Umbilical cord (tissue), 2 donors: ENCODE measurements around the gene NXN. TPM values are rescaled to one million over a fixed set of nuclear protein-coding genes. Genes with fewer than 3 reads are reported as not detected.
"Not testable (repeated sequence)": the region's sequence is repeated elsewhere in the genome, so short reads cannot be mapped to it uniquely, and the experiment has no call there.

Experiments used
- DNase-seq: peaks from one replicate; pipeline ENCODE4 v3.0.0-alpha.2; 2015; ENCODE audit warnings: low spot score
- total RNA-seq: library from RNA; depleted of rRNA; stranded (reverse); fragments of >200 nt; gene quantifications from one replicate; pipeline ENCODE4 v1.2.3, GENCODE V29; 2014; ENCODE audit warnings: low replicate concordance; ENCODE audit not compliant: insufficient read depth

Gene NXN
- total RNA-seq, 1 donor from 2014 or later: 103 TPM

- DNase-seq: no peak
These were observed 58.4 kb downstream of the NXN start for GRCh38 chr17:921161-921560.

DNA sequence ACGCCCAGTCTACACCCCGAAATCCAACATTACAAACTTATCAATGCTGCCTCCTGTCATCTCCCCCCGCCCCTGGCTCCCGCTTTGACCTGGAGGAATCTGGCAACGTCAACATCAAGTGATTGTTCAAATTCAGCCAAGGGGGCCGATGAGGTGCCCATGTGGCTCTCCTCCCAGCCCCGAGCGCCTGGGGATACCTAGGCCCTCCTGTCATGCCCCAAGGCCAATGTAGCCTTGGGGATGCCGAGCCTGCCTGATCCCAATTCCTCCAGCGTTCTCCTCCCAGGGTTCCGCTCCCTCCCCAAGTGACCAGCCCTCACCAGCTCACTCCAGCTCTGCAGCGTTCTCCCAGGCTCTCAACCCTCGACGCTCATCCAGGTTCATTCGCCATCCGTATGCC lies 59.4 kb downstream of the NXN start:
- no peak for DNase-seq

DNA sequence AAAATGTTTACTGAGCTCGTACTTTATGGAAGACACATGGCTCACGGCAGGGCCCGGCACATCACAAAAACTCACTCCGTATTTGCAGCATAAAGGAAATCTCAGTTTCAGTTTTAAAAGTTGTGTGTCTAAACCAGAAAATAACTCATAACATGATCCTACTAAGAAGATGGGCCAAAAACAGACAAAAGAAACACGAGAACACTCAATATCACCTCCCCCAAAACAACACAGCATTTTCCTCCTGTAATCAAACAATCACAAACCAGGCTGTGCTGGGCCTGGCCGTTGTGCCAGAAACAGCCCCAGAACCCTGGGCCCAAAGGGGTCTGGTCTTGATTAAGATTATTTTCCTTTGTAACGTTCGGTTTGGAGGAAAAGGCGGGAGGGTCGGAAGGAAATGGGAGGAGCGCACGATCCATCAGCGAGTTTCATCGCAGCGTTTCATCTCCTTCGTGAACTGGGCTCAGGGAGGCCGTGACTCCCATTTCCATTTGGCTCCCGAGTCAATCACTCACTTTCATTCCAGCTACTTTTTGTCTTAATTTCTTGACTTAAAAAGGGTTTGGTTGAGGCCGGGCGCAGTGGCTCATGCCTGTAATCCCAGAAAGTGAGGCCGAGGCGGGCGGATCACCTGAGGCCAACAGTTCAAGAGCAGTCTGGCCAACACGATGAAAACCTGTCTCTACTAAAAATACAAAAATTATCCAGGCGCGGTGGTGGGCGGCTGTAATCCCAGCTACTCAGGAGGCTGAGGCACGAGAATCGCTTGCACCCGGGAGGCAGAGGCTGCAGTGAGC lies 61.4 kb downstream of the NXN start:
- DNase-seq: no peak

GRCh38 chr17:917391-917811 lies 62.2 kb downstream of the NXN start:
- no peak for DNase-seq

GRCh38 chr17:916315-916714 lies 63.3 kb downstream of the NXN start:
- no peak for DNase-seq

DNA sequence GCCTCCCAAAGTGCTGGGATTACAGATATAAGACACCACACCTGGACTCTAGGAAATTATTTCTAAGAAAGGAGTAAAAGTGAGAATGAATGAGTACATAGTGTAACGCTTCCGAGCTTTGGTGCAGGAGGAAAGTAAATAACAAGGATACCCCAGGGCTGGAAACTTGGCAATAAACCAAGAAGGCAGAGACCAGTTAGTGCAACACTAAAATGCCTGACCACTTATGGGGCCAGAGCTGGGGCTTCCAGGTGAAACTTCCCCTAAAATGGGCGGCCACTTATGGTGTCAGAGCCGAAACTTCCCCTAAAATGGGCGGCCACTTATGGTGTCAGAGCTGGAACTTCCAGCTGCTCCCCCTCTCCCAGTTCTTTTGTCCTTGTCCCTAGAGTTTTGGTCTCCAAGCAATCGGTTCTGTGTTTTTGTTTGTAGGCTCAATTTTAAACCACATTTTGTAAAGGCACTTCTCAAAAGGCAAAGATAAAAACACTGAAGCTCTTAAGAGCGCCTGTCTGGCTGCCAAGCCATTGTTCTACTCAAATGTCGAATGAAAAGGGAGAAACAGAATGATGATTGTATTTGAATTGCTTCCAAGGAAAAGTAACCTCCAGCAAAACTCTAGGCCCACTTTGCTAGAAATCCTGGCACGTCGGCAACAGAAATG lies 63.9 kb downstream of the NXN start:
- DNase-seq: peak; percentile 64

- DNase-seq: no peak
These were observed 65.0 kb downstream of the NXN start for GRCh38 chr17:914561-914960.

GRCh38 chr17:913207-913606 lies 66.4 kb downstream of the NXN start:
- DNase-seq: no peak

DNA sequence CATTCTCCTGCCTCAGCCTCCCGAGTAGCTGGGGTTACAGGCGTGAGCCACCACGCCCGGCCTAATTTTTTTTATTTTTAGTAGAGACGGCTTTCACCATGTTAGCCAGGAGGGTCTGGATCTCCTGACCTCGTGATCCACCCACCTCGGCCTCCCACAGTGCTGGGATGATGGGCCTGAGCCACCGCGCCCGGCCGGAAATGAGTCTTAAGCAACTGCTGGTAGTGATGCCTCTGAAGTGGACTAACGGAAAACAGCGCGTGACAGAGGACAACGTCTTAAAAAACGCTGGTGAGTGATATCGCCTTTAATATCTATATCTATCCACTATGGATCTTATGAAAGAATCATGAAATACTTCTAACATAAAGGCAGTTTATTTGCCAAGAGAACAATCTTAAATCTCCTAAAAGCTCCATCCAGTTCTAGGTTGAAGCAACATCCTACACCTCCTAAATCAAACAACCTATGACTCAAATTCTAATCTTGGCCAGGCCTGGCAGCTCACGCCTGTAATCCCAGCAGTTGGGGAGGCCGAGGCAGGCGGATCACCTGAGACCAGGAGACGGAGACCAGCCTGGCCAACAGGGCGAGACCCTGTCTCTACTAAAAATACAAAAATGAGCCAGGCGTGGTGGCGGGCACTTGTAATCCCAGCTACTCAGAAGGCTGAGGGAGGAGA lies 69.8 kb downstream of the NXN start:
- DNase-seq: peak; percentile 46

- DNase-seq: no peak
These were observed 71.9 kb downstream of the NXN start for GRCh38 chr17:907725-908124.

DNA sequence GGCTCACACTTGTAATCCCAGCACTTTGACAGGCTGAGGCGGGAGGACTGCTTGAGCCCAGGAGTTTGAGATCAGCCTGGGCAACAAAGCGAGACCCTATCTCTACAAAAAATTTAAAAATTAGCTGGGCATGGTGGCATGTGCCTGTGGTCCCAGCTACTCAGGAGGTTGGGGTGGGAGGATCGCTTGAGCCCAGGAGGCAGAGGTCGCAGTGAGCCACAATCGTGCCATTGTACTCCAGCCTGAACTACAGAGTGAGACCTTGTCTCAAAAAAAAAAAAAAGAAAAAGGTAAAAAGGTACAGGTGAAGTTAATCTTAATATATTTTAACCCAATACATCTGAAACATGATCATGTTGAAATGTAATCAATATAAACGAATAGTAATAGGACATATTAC lies 73.9 kb downstream of the NXN start:
- not testable (repeated sequence) for DNase-seq

DNA sequence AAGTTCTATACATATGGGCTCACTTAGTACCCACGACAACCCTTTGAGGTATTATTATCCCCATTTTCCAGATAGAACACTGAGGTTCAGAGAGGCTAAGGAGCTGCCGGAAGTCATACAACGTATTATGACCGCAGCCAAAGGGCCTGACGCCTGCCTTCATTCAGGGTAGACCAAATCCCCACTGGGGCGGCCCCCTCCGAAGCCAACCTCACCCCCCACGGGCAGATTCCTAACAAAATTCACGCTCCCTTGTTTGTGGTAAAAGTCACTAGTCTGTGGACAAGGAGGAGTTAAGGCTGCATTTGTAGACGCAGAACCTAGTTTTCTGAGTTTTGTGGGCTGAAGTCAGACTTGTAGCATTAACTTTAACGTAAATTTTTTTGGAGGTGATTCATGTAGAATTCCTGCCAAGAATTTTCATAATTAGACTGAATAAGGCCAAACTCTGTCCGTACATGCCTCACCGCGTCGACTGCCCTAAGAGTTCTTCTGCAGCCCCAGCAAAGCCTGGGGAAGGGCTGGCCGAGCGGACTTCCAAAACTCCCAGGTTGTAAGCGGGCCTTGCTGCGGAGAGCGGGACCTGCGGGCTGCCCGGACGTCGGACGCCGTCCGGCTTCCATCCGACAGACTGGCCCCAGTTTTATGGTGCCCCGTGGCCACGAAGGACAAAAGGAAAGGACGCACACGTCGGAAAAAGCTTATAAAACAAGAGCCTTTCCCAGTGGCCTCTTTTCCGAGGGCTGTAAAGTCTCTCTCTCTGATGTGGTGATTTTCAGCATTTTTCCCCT lies 75.7 kb downstream of the NXN start:
- peak; percentile 94 for DNase-seq

DNA sequence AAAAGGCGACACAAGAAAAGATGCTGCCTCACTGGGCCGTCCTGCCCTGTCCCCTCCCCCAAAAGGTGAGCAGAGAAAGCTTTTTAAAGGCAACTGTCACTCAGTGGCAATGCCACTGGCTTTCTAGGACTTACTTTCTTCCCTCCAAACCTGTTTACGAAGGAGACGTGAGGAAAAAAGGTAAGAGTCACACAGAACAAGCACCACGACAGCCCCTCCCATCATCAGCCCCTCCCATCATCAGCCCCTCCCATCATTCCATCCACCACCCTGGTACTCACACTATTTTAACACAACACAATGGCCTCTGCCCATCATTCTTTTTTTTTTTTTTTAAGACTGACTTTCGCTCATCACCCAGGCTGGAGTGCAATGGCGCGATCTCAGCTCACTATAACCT lies 77.1 kb downstream of the NXN start:
- DNase-seq: no peak

GRCh38 chr17:901964-902363 lies 77.6 kb downstream of the NXN start:
- DNase-seq: no peak

DNA sequence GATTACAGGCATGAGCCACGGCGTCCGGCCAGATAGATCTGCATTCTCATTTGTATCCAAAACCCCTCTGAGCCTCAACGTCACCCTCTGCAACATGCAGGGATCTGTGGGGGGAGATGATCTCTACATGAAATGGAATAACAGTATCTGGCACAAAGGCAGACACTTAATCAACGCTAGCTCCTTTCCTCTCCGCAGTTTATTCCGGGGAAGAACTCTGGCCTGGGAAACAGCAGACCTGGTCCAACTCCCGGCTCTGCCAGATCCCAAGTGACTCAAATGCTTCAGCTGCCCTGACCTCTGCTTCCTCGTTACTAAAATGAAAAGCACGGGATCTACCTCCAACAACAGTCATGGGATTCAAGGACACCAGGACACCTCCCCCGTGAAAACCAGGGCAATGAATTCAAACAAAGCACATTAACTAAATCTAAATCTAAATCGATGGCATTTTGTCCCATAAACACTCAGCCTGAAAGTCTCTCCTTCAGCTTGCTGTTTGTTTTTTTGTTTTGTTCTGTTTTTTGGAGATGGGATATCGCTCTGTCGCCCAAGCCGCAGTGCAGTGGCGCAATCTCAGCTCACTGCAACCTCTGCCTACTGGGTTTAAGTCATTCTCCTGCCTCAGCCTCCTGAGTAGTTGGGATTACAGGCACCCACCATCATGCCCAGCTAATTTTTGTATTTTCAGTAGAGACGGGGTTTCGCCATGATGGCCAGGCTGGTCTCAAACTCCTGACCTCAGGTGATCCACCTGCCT lies 78.2 kb downstream of the NXN start:
- DNase-seq: peak; percentile 86

- DNase-seq: peak; percentile 45
These were observed 79.1 kb downstream of the NXN start for GRCh38 chr17:900336-900934.

DNA sequence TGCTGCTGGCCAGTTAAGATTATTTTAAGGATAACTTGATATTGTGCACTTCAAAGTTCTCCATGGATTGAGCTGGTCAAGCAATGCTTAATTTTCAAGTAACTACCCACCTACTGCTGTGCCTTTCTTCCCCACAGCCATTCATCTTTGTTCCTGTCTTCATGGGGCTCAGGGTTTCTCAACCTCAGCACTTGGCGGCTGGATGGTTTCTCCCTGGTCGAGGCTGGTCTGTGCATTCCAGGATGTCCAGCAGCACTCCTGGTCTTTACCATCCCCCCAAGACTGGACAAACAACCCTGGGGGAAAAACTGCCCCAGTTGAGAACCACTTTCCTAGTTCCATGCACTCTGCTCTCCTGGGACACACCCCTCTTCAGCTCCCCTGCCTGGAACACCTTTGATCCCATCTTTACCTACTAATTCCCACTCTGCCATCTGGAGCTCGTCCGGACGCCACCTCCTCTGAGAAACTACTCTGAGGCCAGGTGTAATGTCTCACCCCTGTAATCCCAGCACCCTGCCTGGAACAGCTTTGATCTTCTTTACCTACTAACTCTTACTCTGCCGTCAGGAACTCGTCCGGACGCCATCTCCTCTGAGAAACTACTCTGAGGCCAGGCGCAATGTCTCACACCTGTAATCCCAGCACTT lies 81.5 kb downstream of the NXN start:
- DNase-seq: no peak

DNA sequence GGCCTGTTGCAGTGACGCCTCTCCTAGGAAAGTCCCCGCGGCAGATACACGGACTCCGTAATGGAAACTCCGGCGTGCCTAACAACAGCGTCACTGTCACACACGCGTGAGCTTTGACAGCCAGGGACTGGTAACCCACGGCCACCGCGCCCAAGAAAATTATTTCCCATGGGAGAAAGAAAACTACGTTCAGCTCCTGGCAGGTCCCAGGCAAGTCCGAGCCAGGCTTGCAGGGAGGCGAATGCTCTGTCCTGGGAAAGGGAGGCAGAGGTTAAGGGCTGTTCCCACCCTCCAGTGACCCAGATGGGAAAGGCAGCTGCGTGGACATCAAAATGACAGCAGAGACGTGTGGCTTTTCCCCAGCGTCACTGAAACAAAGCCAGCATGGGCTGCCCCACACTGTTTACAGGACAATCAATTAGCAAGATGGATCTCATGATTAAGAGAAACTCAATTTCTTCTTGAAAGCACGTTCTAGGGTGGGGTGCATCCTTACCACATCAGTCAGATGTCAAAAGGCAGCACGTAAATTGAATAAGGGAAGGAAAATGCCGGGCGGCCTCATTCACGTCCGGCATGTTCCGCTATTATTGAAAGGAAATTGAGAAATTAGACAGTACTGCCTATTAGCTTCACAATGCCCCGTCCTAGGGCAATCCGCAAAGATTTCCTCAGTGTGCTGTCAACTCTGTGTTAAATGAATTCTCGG lies 82.5 kb downstream of the NXN start:
- no peak for DNase-seq

DNA sequence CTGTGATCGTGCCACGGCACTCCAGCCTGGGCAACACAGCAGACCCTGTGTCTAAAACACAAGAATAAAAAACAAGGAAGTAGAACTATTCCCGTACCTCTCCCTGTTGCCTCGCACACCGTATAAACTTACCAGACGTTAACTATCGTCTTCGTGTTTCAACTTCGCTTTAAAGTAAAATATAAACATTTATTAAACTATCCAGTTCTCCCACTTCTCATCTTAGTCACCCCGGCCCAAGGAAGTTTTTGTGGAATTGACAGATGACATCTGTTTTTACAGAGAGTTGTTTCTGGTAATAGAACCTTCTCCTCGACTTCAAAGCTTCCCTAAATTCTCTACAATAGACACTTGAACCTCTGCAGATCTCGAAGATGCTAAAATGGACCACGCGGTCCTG lies 83.1 kb downstream of the NXN start:
- DNase-seq: no peak

- no peak for DNase-seq
These were observed 86.6 kb downstream of the NXN start for GRCh38 chr17:892958-893357.
